Cardiac muscle cell (in vitro differentiated cells and primary cell): ENCODE data around the gene ADGRA1. TPM values are rescaled to one million over a fixed set of nuclear protein-coding genes. Genes with fewer than 3 reads are reported as not detected.

Experiments
- DNase-seq, 2 donors: peaks; one replicate each; pipeline versions ENCODE4 v3.0.0 to v3.0.0-alpha.2; 2010 to 2017; ENCODE audit warnings: low read depth in 1 of 2, low spot score in 1 of 2
- H3K27ac ChIP-seq: fragments of 200-600 bp; sonication (generic); 2 replicates; pipeline ENCODE4 v1.5.1; 2016
- H3K27me3 ChIP-seq: fragments of 200-600 bp; sonication (generic); 2 replicates; pipeline ENCODE4 v1.6.0; 2016; ENCODE audit warnings: control low read depth
- H3K36me3 ChIP-seq: fragments of 200-600 bp; sonication (generic); 2 replicates; pipeline ENCODE4 v1.5.1; 2016; ENCODE audit warnings: control low read depth
- H3K4me1 ChIP-seq: fragments of 200-600 bp; sonication (generic); 2 replicates; pipeline ENCODE4 v1.8.1; 2017; ENCODE audit warnings: low read depth, mild to moderate bottlenecking, mixed run types
- H3K4me3 ChIP-seq: fragments of 200-600 bp; sonication (generic); 2 replicates; pipeline ENCODE4 v1.5.1; 2016; ENCODE audit warnings: mild to moderate bottlenecking
- H3K9me3 ChIP-seq: fragments of 200-600 bp; sonication (generic); 2 replicates; pipeline ENCODE4 v1.5.1; 2017; ENCODE audit warnings: low read depth, mild to moderate bottlenecking, control low read depth
- CTCF ChIP-seq: IDR thresholded peaks from 2 replicates; pipeline ENCODE4 v1.5.1; 2012; ENCODE audit warnings: low read depth, mild to moderate bottlenecking, low read length
- polyA plus RNA-seq: library from polyadenylated mRNA; unstranded; fragments of >200 nt; fragmentation: Nextera tagmentation; extraction: Ambion mirVana; gene quantifications from 2 replicates; pipeline ENCODE4 v1.2.1, GENCODE V29; 2016
- total RNA-seq: library from RNA; depleted of rRNA; stranded (reverse); fragments of >200 nt; gene quantifications from 2 replicates; pipeline ENCODE4 v1.2.3, GENCODE V29; 2016

ADGRA1 gene
- total and polyA plus RNA-seq, 2 experiments from 2014 or later, result 0.24 to 0.67 TPM

GRCh38 chr10:133071733-133072132 lies 16.0 kb upstream of the ADGRA1 start:
- Histone ChIP-seq H3K4me3 (no peak overlapping the region), H3K27ac (no peak overlapping the region), H3K4me1 (no peaks in the 10 kb centered on the region), H3K9me3 (no peaks in the 10 kb centered on the region), H3K36me3 (no peaks in the 10 kb centered on the region), H3K27me3 (no peaks in the 10 kb centered on the region)
- no peak for DNase-seq
- TF ChIP-seq CTCF, result no peak

GRCh38 chr10:133072196-133072595 lies 15.5 kb upstream of the ADGRA1 start:
- no peak for DNase-seq
- Histone ChIP-seq H3K4me1 (no peaks in the 10 kb centered on the region), H3K27me3 (no peaks in the 10 kb centered on the region), H3K9me3 (no peaks in the 10 kb centered on the region), H3K36me3 (no peaks in the 10 kb centered on the region), H3K27ac (no peak overlapping the region), H3K4me3 (no peak overlapping the region)
- TF ChIP-seq CTCF, result no peak

DNA sequence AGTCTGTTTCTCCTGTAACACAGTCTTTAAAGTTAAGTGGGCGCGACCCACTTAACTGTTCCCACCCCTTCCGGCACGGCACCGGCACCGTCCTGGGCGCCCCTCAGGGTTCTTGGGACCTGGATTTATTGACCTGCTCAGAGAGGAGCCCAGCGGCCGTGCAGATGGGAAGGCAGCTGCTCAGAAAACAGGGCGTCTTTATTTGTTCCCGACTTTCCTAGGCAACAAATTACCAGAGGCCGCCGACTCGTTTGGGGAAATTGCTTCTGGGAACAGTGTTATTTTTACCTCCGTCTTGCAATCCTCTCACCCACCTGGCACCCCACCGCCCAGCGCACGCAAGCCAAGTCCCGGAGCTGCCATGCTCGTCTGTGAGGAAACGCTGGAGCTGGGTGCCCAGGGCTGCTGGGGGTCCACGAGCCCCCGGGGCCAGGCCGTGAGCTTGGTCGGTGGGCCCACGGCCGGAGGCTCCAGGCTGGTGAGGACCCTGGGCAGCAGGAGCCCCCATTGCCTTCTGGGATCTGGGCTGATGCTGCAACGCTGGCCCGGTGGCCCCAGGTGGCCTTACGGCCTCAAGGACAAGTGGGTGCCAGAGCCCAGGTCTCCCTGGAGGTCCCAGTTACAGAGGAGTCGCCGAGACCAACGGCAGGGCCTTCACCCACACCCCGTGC lies 14.9 kb upstream of the ADGRA1 start:
- no peaks in the 10 kb centered on the region for H3K4me1 ChIP-seq
- no peaks in the 10 kb centered on the region for H3K9me3 ChIP-seq
- TF ChIP-seq CTCF, result no peak
- H3K36me3 ChIP-seq, result no peaks in the 10 kb centered on the region
- no peak overlapping the region for H3K27ac ChIP-seq
- no peaks in the 10 kb centered on the region for H3K27me3 ChIP-seq
- H3K4me3 ChIP-seq, result no peak overlapping the region
- DNase-seq, result no peak

- no peak overlapping the region for H3K4me3 ChIP-seq
- no peak for DNase-seq
- no peak for TF ChIP-seq CTCF
- no peaks in the 10 kb centered on the region for H3K36me3 ChIP-seq
- H3K27me3 ChIP-seq, result no peaks in the 10 kb centered on the region
- no peak overlapping the region for H3K27ac ChIP-seq
- no peaks in the 10 kb centered on the region for H3K4me1 ChIP-seq
- no peaks in the 10 kb centered on the region for H3K9me3 ChIP-seq
These were observed 12.2 kb upstream of the ADGRA1 start for GRCh38 chr10:133075346-133076137.

DNA sequence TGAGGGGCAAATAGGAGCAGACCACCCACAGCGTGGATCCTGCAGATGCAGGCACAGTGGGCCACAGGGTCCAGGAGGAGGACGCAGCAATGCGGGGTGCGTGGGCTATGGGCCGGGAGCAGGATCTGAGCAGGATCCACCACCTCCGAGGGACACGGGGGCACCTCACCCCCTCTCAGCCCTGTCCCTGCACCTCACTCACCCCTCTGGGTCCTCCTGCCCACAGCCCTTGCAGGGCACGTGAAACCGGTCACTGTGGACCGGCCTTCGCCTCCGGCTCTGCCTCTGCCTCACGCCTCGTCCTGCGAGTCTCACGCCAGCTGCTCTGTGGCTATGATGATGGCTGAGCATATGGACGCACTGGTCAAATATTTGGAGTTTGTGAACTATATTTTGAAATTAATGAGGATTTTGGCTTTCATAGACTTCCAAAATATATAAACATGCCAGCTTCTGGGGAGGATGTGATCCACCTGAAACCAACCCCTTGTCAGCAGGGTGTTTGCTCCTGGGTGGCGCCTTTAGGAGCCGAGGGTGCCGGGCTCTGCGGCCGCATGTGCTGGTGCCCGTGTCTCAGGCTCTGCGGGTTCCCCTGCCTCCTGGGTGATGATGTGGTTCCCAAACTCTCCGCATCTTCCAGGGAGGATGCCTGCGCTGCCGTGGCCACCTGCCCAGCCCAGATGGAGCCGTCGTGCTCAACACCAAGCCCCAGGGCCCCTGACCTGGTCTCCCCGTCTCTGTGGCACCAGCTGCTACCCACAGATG lies 11.3 kb upstream of the ADGRA1 start:
- DNase-seq, result no peak
- Histone ChIP-seq H3K4me3 (no peak overlapping the region), H3K36me3 (no peaks in the 10 kb centered on the region), H3K27ac (no peak overlapping the region), H3K27me3 (no peaks in the 10 kb centered on the region), H3K9me3 (no peaks in the 10 kb centered on the region), H3K4me1 (no peaks in the 10 kb centered on the region)
- TF ChIP-seq CTCF, result no peak
